ENCODE measurements around the gene SLF2.

SLF2 gene

DNA sequence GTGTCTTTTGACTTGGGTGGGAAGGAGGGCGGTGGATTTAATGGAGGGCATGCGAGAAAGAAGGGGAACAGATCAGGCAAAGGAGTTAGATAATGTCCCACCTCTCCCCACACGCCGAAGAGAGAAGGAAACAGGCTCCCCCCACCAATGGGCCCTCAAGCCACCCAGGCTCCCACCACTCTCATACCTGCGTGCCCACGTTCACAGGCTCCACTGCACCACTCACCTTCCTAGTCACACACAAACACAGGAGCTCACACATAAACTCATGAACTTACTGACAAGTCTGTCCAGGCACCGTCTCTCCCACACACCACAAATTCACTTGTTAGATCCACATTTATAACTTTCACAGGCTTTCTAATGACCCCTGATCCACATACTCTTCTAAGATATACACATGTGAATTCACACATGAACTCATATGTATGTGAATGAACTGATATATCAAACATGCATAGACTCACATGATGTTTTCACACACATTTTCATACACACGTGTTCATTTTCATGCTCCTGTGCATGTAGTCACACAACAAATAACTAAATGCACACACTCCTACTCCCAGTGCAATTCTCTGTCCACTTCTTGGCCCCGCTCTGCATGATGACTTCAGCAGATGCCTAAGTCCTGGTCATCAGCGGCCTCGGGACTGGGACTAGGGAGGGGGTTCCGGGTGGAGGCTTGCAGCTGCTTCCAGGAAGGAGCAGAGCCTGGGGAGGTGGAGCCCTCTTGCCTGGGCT is 88.3 kb downstream of the SLF2 start:
- DNase-seq = no peak

DNA sequence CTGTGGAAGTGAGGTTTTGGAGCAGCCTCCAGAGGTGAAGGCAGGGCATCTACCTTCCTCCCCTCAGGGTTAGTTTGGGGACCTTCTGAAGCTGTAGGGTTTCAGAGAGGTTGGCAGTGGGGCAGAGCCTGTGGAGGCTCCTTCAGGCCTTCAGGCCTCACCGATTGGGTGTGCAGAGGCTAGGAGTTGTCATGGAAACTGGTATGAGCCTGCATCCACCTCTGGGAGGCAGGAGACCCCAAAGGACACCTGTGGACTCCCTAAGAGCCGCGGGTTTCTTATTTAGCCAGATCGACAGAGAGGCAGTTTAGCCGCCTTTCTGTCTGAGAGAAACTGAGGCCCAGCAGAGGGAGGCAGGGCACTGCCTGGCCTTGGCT is 88.9 kb downstream of the SLF2 start:
- no peak for DNase-seq

- no peak for DNase-seq
Measured at GRCh38 chr10:101002456-101002855, 89.7 kb downstream of the SLF2 start.

DNA sequence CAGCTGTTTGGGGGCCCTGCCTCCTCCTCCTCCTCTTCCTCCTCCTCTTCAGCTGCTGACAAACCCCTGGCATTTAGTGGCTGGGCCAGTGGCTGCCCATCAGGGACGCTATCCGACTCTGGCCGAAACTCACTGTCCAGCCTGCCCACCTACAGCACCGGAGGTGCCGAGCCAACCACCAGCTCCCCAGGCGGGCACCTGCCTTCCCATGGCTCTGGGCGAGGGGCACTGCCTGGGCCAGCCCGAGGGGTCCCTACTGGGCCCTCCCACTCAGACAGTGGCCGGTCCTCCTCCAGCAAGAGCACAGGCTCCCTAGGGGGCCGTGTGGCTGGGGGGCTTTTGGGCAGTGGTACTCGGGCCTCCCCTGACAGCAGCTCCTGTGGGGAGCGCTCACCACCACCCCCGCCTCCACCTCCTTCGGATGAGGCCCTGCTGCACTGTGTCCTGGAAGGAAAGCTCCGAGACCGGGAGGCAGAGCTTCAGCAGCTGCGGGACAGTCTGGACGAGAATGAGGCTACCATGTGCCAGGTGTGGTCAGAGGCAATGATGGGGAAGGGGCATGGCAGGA is 91.0 kb downstream of the SLF2 start:
- no peak for DNase-seq

- DNase-seq = no peak
Measured at GRCh38 chr10:101005361-101005760, 92.6 kb downstream of the SLF2 start.

DNA sequence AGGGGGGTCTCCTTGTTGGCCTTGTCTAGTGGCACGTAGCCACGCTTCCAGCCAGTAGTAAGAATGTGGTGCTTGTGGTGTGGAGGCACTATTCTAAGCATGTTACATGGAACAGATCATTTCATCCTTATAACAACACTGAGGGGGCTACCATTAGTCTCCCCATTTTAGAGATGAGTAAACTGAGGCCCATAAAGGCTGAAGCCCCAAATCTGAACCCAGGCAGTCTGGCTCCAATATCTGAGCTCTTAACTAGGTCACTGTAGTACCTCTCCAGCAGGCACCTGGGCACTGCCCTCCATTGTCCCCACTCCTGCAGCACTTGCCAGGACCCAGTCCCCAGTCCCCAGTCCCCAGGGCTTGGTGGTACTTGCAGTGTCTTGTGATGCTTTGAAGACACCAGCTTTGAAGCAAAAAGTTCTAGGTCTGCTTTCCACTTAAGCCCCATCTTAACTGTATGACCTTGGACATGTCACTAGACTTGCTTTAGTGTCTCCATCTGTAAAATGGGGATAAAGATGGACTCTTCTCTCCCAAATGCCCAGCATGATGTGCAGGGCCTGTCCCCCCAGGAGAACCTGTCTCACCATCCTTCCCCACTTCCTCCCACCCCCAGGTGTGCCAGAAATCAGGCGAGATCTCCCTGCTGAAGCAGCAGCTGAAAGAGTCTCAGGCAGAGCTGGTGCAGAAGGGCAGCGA is 93.3 kb downstream of the SLF2 start:
- no peak for DNase-seq

DNA sequence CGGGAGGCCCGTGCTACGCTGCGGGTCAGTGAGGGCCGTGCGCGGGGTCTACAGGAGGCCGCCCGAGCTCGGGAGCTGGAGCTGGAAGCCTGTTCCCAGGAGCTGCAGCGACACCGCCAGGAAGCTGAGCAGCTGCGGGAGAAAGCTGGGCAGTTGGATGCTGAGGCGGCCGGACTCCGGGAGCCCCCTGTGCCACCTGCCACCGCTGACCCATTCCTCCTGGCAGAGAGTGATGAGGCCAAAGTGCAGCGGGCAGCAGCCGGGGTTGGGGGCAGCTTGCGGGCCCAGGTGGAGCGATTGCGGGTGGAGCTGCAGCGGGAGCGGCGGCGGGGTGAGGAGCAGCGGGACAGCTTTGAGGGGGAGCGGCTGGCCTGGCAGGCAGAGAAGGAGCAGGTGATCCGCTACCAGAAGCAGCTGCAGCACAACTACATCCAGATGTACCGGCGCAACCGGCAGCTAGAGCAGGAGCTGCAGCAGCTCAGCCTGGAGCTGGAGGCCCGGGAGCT is 93.9 kb downstream of the SLF2 start:
- no peak for DNase-seq

DNA sequence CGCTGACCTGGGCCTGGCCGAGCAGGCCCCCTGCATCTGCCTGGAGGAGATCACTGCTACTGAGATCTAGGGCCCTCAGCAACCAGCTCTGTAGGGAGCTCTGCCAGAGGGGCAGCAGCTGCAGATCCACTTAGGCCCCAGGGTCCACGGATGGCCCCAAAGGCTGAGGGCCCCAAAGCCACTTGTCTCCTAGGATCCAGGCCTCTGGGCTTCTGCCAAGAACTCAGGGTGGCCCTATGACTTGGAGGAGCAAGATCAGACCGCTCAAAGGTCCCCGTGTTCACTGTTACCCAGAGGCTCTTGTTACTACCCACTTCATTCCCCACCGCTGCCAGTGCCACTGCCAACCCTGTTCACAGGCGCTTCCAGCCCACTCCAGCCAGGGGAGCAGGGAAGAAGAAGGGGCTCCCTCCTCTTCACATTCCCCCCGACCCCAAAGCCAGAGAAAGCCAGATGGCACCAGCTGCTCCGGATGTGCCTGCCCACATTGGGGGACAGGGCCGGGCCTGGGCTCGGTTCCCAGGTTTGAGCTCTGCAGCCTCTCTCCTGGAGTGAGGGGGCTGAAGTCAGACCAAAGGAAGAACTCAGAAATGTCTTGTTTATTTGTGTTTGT is 94.4 kb downstream of the SLF2 start:
- DNase-seq = no peak

- no peak for DNase-seq
Measured at GRCh38 chr10:101007915-101008822, 95.4 kb downstream of the SLF2 start.

DNA sequence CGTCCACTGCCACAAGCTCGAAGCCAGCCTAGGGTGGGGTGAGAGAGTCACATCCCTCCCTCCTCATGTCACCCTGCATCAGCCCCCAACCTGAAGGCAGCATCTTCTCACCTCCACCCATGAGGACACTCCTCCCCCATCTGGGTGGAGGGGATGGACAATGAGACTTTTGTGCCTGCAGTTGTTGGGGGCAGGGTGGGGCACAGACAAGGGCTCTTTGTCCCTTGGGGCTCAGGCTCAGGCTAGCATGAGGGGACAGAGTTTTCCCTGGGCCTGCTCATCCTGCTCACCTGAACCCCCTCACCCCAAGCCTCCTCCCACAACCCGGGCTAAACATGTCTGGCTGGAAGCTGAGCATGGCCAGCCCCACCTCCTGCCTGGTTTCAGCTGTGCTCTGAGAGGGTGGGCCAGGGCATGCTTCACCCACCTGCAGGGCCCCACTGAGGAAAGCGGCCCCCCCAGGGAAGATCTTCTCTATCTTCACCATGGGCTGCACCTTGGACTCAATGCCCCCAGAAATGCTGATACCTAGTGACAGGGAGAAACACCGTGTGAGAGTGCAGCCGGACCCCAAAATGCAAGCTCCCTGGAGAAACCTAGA is 96.2 kb downstream of the SLF2 start:
- DNase-seq = no peak

DNA sequence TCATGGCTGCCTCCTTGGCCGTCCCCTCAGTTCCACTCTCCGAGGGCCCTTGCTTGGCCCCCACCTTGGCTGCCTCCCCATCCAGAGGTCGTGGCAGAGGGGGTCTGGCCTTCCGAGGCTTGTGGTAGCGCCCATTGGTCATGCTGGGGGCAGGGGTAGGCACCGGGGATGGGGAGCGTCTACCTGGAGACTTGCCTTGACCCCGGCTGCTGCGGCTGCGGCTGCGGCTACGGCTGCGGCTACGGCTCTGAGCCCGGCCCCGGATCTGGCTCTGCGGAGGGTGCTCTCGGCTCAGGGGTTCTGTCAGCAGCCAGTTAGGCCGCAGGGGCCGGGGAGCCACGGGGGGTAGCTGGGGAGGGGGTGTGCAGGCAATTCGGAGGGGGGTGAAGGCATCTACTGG is 97.6 kb downstream of the SLF2 start:
- no peak for DNase-seq

DNA sequence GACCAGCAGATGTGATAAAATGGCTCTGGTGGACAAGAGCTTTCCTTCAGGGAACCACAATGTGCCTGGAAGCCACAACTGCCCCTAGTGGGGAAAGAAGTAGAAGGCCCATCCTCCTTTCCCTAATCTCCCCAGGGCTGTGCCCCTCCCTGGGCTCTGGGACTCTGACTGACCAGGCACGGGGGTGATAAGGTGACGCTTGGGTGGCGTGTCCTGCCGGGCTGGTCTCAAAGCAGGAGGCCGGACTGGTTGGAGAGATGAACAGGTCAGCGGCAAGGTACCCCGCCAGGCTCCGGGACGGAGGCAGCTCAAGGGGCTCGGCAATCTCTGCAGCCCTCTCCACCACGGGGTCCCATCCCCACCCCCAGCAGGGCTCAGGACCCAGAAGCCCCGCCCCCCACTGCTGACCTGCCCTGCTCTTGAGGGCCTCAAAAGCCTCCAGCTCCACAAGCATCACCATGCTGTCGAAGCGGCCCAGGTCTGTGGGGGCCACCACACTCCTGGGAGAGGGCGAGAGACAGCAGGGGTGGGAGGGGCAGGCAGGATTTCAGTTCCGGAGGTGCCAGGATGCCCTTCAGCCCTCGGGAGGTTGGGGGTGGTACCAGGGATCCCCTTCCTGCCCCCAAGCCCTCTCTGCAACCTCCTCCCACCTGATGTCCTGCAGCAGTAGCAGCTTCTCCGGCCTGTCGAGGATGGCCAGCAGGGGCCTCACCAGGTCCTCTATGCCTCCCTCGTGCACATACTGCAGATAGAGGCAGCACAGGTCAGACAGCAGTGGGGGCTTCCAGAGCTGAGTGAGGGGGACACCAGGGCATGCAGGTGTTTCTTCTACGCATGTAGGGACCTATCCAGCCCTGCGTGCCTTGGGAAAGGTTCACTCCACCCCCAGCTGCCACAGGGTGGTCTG is 99.0 kb downstream of the SLF2 start:
- no peak for DNase-seq

DNA sequence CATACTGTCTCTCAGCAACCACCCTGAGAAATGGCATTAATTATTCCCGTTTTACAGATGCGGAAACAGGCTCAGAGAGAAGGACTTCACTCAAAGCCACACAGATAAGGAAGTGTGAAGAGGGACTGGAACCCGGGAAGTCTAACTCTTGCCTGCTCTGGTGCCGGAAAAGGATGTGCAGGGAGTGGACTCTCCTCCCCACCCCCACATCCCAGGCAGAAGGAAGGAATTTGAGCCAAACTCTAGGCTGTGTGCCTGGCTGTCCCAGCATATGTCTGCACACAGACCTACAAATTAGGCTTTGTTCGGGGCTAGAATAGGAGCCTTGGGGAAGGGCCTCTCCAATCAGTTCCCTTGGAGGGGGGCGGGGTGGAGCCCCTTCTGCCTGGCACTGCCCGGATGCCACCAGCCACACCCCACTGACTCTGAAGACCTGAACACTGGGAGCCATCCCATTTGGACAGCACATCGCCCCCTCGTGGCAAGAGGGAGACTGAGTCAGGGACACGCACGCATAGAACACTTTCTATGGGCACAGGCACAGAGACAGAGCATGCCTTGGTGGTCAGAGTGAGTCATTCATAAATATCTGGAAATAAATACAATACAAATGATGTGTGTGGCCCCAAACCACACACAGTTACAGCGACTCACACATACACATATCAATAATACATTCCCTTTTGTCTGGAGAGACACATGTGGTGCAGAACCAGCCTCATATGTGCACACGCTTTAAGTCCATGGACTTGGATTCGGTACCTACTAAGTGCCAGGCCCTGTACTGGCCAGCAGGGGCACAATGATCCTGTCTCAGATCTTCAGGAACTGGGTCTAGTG is 100.0 kb downstream of the SLF2 start:
- peak; percentile 74 for DNase-seq

- no peak for DNase-seq
Measured at GRCh38 chr10:101013365-101013825, 100.6 kb downstream of the SLF2 start.

- peak; percentile 76 for DNase-seq
Measured at GRCh38 chr10:101014230-101014884, 101.6 kb downstream of the SLF2 start.
